ENCODE results near the gene AZU1.

The AZU1 gene

DNA sequence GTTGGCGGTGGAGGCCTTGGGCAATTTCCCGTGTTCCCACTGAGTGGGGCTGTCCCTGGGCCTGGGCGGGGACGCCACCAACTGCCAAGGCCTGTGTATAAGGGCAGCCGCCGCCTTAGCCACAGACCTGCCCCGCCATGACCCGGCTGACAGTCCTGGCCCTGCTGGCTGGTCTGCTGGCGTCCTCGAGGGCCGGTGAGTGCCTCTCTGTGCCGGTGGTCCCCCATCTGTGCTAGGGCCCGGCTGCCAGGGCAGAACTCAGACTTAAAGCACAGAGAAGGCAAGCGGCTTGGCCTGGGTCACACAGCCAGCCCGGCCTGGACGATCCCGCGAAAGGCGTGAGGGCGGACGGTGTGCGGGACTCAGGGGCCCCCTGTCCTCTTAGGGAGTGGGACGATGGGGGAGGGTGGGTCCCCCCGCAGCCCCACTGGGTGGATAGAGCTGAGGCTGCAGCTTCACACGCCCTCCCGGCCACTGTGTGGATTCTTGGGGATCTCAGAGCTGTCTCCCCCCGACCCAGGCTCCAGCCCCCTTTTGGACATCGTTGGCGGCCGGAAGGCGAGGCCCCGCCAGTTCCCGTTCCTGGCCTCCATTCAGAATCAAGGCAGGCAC is at the start of gene AZU1:
Gene AZU1, plus strand, starts transcription at position 128 of the 612 bp plus-strand sequence. Its CDS starts 10 bp downstream, at position 138.
- no peak for DNase-seq (ENCODE audit: low read depth in 2 of 2)

DNA sequence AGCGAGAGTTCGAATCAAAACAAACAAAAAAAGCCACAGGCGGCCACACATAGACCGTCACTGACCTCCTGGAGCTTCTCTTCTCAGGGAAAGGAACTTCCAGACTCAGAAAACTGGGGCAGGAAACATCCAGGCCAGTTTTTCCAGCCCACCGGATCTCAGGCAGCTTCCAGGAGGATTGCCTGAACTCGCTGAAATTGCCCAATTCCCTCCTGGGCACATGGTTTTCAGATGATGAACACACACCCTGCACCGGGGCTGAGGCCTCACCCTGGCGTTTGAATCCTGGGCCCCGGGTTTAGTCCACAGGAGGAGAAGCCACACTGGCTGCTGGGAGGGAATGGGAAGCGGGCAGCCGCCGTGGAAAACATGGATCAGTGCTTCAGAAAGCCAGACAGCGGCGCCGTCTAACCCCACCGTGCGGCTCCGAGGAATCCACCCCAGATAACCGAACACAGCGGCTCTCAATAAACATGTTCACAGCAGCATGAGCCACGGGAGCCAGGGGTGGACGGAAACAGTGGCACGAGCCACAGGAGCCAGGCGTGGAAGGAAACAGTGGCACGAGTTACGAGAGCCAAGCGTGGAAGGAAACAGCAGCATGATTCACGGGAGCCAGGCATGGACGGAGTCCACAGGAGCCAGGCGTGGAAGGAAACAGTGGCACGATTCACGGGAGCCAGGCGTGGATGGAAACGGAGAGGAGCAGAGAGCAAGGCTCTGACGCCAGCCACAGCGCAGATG is 48.6 kb upstream of the AZU1 start:
- no peak for DNase-seq (ENCODE audit: low read depth in 2 of 2)

- DNase-seq (ENCODE audit: low read depth in 2 of 2): no peak
Observed at GRCh38 chr19:780935-781334, 46.7 kb upstream of the AZU1 start.

DNA sequence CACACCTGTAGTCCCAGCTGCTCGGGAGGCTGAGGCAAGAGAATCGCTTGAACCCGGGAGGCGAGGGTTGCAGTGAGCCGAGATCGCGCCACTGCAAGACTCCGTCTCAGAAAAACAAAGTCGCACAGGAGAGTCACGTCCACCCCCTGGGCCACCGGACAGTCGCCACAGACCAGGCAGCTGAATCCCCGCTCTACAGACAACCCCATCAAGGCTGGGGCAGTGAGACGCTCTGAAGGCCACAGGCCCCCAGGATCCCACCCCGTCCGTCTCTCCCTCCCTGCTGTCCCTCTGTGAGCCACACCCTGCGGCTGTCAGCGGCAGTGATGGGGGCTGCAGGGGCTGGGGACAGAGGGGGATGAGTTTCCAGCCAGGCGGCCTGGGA is 45.8 kb upstream of the AZU1 start:
- DNase-seq (ENCODE audit: low read depth in 2 of 2): no peak

DNA sequence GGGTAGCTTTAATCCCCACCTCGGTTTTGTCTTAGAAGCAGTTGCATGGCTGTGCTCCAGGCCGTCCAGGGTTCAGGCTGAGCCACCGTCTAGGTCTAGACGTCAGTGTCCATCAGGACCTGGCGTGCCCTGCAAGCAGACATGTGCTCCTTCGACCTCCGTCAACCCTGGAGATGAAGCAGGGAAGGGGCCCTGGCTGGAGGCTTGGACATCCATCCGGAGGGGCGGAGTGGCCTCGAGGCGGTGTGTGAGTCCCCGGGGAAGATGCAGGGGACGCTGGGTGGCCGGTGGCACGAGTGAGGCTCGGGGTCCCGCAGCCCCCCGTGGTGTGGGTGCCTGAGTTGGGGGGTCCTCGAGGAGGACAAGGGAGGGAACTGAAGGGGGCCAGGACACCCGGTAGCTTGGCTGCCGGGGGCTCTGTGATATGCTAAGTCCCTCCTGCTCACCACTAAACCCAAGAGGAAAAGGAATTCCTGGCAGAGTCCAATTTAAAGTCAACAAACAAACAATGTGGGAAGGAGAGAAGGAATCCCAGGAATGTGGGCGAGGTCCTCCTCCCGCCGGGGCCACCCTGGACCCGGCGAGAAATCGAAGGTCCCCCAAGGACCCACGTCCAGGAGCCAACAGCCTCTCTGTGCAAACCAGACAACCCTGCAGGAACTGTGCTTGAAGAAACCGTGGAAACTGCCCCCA is 45.3 kb upstream of the AZU1 start:
- DNase-seq (ENCODE audit: low read depth in 2 of 2): no peak

GRCh38 chr19:782878-783668 is 44.6 kb upstream of the AZU1 start:
- no peak for DNase-seq (ENCODE audit: low read depth in 2 of 2)

DNA sequence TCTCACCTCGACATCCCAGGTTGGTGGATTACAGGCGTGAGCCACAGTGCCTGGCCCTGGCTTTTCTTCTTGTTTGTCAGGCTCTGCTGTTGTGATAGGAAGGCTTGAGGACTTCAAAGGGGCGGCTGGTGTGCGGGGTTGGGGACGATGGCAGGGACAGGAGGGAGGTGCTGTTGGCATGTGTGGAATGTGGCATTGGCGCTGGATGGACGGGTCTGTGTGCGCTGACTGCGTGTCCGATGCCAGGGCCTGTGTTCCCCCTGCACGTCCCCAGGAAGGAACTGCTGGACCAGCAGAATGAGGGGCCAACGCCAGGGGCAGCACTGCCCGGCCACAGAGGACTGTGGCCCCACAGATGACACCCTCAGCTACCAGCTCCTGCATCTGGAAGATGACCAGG is 43.1 kb upstream of the AZU1 start:
- no peak for DNase-seq (ENCODE audit: low read depth in 2 of 2)

DNA sequence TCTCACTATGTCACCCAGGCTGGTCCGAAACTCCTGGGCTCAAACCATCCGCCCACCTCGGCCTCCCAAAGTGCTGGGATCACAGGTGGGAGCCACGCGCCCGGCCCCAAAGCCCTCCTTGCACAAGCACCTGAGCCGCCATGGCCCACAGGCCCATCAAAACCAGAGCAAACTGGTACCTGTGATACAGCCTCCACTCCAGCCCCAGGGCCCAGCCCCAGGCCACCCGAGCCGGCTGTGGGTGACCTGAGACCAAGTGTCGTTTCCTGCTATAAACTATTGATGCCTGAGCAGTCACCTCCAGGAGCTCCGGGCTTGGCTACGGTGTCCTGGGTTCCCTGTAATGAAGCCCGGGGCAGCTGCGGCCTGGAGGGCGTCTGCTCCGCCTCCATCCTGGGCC is 40.1 kb upstream of the AZU1 start:
- DNase-seq (ENCODE audit: low read depth in 2 of 2): no peak

DNA sequence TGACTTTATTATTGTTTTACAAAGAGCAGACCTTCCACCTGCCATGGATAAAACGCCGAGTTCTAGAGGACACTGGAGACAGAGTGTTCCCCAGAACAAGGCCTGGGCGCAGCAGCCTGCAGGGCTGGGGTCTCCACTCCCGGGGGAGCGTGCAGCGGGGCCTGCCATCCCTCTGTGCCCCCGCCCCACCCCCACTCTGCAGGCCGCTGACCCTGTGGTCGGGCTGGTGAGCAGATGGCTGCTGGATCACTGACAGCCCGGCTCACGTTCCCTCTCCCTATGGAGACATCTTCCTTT is 39.0 kb upstream of the AZU1 start:
- no peak for DNase-seq (ENCODE audit: low read depth in 2 of 2)

DNA sequence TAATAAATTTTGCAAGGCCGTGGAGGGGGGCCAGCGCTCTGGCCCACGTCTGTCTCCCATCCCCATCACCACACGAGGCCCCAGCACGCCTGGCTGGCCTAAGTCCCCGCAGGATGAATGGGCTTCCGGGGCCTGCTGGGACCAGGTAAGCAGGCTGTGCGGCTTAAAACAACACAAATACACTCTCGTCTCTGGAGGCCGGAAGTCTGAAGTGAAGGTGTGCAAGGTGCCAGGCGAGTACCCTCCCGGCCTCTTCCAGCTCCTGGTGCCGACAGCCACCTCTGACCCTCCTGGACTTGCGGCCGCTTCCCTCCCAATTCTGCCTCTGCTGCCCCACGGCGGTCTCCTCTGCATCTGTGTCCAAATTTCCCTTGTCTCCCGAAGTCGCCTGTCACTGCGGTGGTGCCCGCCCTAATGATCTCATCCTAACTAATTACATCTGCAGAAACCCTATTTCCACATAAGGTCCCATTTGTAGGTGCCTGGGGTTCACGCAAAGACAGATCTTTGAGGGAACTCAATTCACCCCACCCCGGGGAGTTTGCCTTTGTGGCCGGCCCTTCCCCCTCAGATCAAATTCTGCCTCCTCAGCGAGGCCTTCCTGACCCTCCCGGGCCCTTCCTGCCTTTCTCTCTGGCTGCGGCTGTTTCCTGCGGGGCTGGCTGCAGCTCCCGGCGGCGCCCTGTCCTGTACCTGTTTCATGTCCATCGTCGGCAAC is 38.5 kb upstream of the AZU1 start:
- no peak for DNase-seq (ENCODE audit: low read depth in 2 of 2)

- no peak for DNase-seq (ENCODE audit: low read depth in 2 of 2)
Observed at GRCh38 chr19:789701-790060, 38.0 kb upstream of the AZU1 start.

DNA sequence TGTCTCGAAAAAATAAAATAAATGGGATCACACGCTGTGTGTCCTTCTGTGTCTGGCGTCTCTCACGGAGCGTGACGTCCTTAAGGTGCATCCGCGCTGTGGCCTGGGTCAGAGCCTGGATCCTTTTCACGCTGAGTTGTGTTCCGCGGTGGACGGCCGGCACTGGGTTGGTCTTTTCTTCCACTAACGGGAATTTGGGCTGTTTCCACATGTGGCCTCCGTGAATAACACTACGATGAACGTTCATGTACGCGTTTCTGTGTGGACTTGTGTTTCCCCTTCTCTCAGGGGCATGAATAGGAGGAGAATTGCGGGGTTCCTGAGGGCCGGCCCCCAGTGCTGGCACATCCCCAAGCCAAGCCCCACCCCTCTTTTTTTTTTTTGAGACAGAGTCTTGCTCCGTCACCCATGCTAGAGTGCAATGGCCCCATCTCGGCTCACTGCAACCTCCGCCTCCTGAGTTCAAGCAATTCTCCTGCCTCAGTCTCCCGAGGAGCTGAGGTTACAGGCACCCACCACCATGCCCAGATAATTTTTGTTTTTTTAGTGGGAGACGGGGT is 36.5 kb upstream of the AZU1 start:
- no peak for DNase-seq (ENCODE audit: low read depth in 2 of 2)

DNA sequence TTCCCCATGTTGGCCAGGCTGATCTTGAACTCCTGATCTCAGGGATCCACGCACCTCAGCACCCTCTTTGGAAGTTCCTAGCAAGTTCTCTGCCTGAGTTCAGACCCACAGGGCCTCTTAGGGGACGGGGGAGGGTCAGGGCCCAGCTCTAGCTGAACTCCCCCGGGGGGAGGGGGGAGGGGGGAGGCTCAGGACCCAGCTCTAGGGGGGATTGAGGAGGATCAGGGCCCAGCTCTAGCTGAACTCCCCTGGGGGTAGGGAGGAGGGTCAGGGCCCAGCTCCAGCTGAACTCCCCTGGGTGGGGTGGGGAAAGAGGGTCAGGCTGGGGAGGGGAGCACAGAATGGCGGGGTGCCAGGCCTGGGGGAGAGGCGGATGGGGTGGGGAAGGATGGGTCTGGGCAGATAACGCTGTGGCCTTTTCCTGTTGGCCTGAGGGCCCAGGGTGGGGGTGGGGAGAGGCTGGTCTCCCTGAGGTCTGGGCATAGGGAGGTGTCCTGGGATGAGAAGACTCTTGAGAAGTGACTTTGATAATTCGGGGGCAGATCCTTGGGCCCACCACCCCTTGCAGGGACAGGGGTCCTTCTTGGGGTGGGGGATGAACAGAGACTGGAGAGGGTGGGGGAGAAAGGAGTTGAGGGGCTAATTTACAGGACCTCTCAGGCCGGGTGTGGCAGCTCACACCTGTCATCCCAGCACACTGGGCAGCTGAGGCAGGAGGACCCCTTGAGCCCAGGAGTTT is 35.9 kb upstream of the AZU1 start:
- DNase-seq (ENCODE audit: low read depth in 2 of 2): no peak

DNA sequence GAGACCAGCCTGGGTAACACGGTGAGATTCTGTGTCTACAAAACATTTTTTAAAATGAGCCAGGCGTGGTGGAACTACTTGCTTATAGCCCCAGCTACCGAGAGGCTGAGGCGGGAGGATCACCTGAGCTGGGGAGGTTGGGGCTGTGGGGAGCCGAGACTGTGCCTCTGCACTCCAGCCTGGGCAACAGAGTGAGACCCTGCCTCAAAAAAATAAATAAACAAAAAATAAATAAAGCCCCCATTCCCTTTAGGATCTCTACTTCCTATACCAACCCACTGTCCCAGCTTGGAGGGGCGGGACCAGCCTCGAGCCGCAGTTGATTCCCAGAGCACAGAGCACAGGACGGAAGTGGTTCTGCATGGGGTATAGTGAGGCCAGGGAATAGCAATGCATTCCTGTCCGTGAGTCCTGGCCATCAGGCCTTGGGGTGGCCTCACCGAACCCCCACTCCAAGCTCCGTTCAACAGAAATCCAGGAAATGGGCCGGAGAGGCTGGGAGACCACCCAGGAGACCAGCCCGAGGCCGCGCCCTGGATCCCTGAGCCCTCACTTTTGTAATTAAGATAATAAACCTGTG is 35.2 kb upstream of the AZU1 start:
- DNase-seq (ENCODE audit: low read depth in 2 of 2): no peak

DNA sequence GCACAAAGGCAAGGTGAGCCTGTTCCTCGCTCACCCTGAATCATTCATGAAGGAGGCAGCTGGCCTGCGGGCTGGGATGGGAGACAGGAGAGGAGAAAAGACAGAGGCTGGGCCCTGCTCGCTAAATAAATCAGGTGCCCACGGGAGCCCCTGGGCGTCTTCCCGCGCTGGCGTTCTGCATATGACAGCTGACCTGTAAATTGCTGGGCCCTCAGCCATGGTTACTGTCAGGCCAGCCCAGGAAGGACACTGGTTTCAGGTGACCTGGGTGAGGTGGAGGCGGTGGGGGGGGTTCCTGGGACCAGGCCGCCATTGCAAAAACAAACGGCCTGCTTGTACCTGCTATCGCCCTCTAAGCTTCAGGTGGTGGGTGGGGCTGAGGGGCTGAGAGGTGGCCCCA is 33.8 kb upstream of the AZU1 start:
- no peak for DNase-seq (ENCODE audit: low read depth in 2 of 2)

DNA sequence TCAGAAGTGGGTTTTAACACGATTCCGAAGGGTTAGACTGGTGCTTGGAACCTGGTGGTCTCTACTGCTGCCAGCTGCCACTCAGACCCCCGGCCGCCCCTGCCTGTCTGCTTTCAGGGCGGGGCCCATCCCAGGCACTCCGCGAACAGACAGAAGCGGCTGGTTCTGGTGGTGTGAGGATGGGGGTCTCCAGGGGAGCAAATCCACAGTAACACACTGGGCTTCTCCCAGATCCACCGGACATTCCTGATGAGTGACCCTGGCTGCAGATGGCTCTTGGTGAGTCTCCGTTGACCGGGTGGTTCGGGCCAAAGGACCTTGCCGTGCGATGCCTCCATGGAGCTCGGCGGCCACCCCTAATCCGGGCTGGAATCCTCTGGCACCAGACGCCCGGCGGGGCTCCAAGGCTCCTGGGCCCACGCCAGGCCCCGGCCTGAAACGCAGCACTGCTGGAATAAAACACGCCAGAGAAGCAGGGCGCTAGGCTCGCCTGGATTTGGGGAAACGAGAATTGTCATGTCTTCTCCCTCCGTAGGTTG is 32.5 kb upstream of the AZU1 start:
- no peak for DNase-seq (ENCODE audit: low read depth in 2 of 2)

DNA sequence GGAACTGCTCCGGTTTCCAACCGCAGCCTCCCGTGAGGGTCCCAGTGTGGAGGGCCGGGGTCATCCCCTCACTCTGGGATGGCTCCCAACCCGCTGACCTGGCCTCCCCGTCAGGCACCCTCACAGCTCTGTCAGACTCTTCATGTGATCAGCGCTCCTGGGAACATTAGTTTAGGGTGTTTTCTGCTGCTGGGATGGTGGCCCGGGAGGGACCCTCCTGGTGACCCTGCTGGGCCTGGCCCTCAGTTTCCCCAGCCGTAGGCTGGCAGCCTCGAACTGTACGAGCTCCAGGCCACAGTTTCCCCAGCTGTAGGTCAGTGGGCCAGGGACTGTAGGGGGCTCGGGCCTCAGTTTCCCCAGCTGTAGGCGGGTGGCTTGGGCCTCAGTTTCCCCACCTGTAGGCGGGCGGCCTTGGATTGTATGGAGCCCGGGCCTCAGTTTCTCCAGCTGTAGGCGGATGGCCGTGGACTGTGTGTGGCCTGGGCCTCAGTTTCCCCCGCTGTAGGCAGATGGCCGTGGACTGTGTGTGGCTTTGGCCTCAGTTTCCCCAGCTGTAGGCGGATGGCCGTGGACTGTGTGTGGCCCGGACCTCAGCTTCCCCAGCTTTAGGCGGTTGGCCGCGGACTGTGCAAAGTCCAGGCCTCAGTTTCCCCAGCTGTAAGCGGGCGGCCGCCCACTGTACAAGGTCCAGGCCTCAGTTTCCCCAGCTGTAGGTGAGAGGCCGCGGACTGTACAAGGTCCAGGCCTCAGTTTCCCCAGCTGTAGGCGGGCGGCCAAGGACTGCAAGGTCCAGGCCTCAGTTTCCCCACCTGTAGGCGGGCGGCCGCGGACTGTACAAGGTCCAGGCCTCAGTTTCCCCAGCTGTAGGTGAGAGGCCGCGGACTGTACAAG is 31.7 kb upstream of the AZU1 start:
- no peak for DNase-seq (ENCODE audit: low read depth in 2 of 2)

GRCh38 chr19:796692-797527 is 30.7 kb upstream of the AZU1 start, which contains the start of gene PTBP1:
Gene PTBP1 (plus strand): TSS chr19:797452. CDS start chr19:797498, 46 bp downstream.
- DNase-seq (ENCODE audit: low read depth in 2 of 2): peak; percentile 99 to 100
